IPS DF 4.7 (cell line): ENCODE measurements around the gene DNAH8.

ENCODE experiments used
- DNase-seq: peaks from one replicate; pipeline ENCODE4 v3.0.0-alpha.2; 2013; ENCODE audit warnings: low spot score; ENCODE audit errors: extremely low read depth

The DNAH8 gene

GRCh38 chr6:38738261-38738660 lies 23.1 kb downstream of the DNAH8 start:
- DNase-seq = no peak

- no peak for DNase-seq
Measured at GRCh38 chr6:38739532-38739931, 24.4 kb downstream of the DNAH8 start.

- no peak for DNase-seq
Measured at GRCh38 chr6:38749473-38749872, 34.4 kb downstream of the DNAH8 start.

GRCh38 chr6:38750968-38751615 lies 36.0 kb downstream of the DNAH8 start:
- DNase-seq = no peak

GRCh38 chr6:38753707-38754106 lies 38.6 kb downstream of the DNAH8 start:
- DNase-seq = no peak

- DNase-seq = no peak
Measured at GRCh38 chr6:38755207-38755606, 40.1 kb downstream of the DNAH8 start.

GRCh38 chr6:38755874-38756273 lies 40.8 kb downstream of the DNAH8 start:
- DNase-seq = no peak

GRCh38 chr6:38760097-38760496 lies 45.0 kb downstream of the DNAH8 start:
- no peak for DNase-seq

GRCh38 chr6:38762848-38763247 lies 47.7 kb downstream of the DNAH8 start:
- DNase-seq = no peak

- no peak for DNase-seq
Measured at GRCh38 chr6:38767560-38767959, 52.4 kb downstream of the DNAH8 start.

- peak; percentile 72 for DNase-seq
Measured at GRCh38 chr6:38773338-38773737, 58.2 kb downstream of the DNAH8 start.

GRCh38 chr6:38774929-38775707 lies 60.0 kb downstream of the DNAH8 start:
- DNase-seq = no peak

- no peak for DNase-seq
Measured at GRCh38 chr6:38775870-38776269, 60.8 kb downstream of the DNAH8 start.

GRCh38 chr6:38776515-38776914 lies 61.4 kb downstream of the DNAH8 start:
- DNase-seq = no peak

- DNase-seq = no peak
Measured at GRCh38 chr6:38779310-38780062, 64.4 kb downstream of the DNAH8 start.

- no peak for DNase-seq
Measured at GRCh38 chr6:38782616-38783015, 67.5 kb downstream of the DNAH8 start.

- DNase-seq = no peak
Measured at GRCh38 chr6:38783443-38784228, 68.5 kb downstream of the DNAH8 start.

- DNase-seq = no peak
Measured at GRCh38 chr6:38784506-38785235, 69.6 kb downstream of the DNAH8 start.

- DNase-seq = no peak
Measured at GRCh38 chr6:38786486-38786885, 71.4 kb downstream of the DNAH8 start.

GRCh38 chr6:38789256-38789655 lies 74.1 kb downstream of the DNAH8 start:
- no peak for DNase-seq

- DNase-seq = no peak
Measured at GRCh38 chr6:38792356-38792755, 77.2 kb downstream of the DNAH8 start.
